C4-2B (cell line): ENCODE measurements around the gene TRIO.

Experiments
- CTCF ChIP-seq: fragments of 450-650 bp; conservative IDR thresholded peaks from 2 replicates; pipeline ENCODE4 v1.5.1; 2017; ENCODE audit warnings: mild to moderate bottlenecking
- ZFX ChIP-seq: fragments of 450-650 bp; IDR thresholded peaks from 2 replicates; pipeline ENCODE4 v1.6.1; 2017

DNA sequence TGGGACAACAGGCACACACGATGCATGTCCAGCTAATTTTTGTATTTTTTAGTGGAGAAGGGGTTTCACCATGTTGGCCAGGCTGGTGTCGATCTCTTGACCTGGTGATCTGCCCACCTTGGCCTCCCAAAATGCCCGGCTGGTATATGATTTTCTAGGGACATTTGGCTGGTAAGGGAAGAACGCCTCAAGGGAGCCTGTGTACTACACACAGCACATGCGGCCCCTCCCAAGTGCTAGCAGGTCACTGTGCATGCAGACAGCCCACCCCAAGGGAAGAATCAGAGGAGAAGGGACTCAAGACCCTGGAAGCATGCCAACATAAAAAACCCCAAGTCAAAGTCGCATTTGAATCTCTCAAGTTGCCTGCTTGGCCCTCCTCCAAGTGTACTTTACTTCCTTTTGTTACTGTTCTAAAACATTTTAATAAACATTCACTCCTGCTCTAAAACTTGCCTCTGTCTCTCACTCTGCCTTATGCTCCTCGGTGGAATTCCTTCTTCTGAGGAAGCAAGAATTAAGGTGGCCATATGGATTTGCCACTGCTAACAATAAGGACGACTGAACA lies 414.1 kb downstream of the TRIO start:
- no peak for TF ChIP-seq CTCF
- TF ChIP-seq ZFX, result no peak
